MM.1S (cell line): ENCODE data around the gene TMEM168.

Source experiments
- DNase-seq: peaks from one replicate; pipeline ENCODE4 v3.0.0-alpha.2; 2015
- H2AFZ ChIP-seq: fragments of 300-600 bp; sonication (generic); 2 replicates; pipeline ENCODE4 v1.6.0; 2016; ENCODE audit warnings: antibody characterized with exemption, low read length
- H3F3A ChIP-seq: fragments of 300-600 bp; sonication (generic); 2 replicates; pipeline ENCODE4 v1.6.1; 2016; ENCODE audit warnings: mild to moderate bottlenecking, antibody characterized with exemption, low read length, moderate library complexity, mixed read lengths; ENCODE audit not compliant: insufficient read depth
- H3K27ac ChIP-seq: fragments of 300-600 bp; sonication (generic); 2 replicates; pipeline ENCODE4 v1.5.1; 2016; ENCODE audit warnings: mild to moderate bottlenecking, low read length
- H3K27me3 ChIP-seq: fragments of 300-600 bp; sonication (generic); replicated peaks from 2 replicates; pipeline ENCODE4 v1.6.0; 2016; ENCODE audit warnings: low read length; ENCODE audit not compliant: insufficient read depth
- H3K36me3 ChIP-seq: fragments of 300-600 bp; sonication (generic); replicated peaks from 2 replicates; pipeline ENCODE4 v1.6.1; 2016; ENCODE audit warnings: mild to moderate bottlenecking, low read length, mixed read lengths; ENCODE audit not compliant: insufficient read depth
- H3K4me1 ChIP-seq: fragments of 300-600 bp; sonication (generic); 2 replicates; pipeline ENCODE4 v1.6.1; 2016; ENCODE audit warnings: low read length, mixed read lengths
- H3K4me2 ChIP-seq: fragments of 300-600 bp; sonication (generic); 2 replicates; pipeline ENCODE4 v1.6.0; 2016; ENCODE audit warnings: low read depth, low read length
- H3K4me3 ChIP-seq: fragments of 300-600 bp; sonication (generic); 2 replicates; pipeline ENCODE4 v1.5.1; 2016; ENCODE audit warnings: low read length, mixed read lengths
- H3K79me2 ChIP-seq: fragments of 300-600 bp; sonication (generic); 2 replicates; pipeline ENCODE4 v1.6.1; 2016; ENCODE audit warnings: mixed run types, low read length, mixed read lengths
- H3K9ac ChIP-seq: fragments of 300-600 bp; sonication (generic); 2 replicates; pipeline ENCODE4 v1.6.1; 2016; ENCODE audit warnings: low read length, mixed read lengths
- H3K9me2 ChIP-seq: fragments of 300-600 bp; sonication (generic); replicated peaks from 2 replicates; pipeline ENCODE4 v1.6.1; 2016; ENCODE audit warnings: mild to moderate bottlenecking, low read length, mixed read lengths; ENCODE audit not compliant: insufficient read depth
- H3K9me3 ChIP-seq: fragments of 300-600 bp; sonication (generic); replicated peaks from 2 replicates; pipeline ENCODE4 v1.6.1; 2016; ENCODE audit warnings: mild to moderate bottlenecking, low read length, mixed read lengths; ENCODE audit not compliant: insufficient read depth
- H4K20me1 ChIP-seq: fragments of 300-600 bp; sonication (generic); 2 replicates; pipeline ENCODE4 v1.6.1; 2016; ENCODE audit warnings: mild to moderate bottlenecking, low read length, moderate library complexity, mixed read lengths; ENCODE audit not compliant: insufficient read depth
- EZH2 ChIP-seq: fragments of 300-600 bp; sonication (generic); optimal IDR thresholded peaks from 2 replicates; pipeline ENCODE3; 2017; ENCODE audit warnings: low read depth, mild to moderate bottlenecking, antibody characterized with exemption, low read length, mixed read lengths
- EZH2phosphoT487 ChIP-seq: fragments of 300-600 bp; sonication (generic); IDR thresholded peaks from 2 replicates; pipeline ENCODE4 v1.6.1; 2018; ENCODE audit warnings: antibody characterized with exemption, low read length
- TF ChIP-seq, protein P1 (sequence below): fragments of 300-600 bp; sonication (generic); IDR thresholded peaks from 2 replicates; pipeline ENCODE4 v1.5.1; 2016; ENCODE audit warnings: antibody characterized with exemption, low read length, mixed read lengths

Gene TMEM168

DNA sequence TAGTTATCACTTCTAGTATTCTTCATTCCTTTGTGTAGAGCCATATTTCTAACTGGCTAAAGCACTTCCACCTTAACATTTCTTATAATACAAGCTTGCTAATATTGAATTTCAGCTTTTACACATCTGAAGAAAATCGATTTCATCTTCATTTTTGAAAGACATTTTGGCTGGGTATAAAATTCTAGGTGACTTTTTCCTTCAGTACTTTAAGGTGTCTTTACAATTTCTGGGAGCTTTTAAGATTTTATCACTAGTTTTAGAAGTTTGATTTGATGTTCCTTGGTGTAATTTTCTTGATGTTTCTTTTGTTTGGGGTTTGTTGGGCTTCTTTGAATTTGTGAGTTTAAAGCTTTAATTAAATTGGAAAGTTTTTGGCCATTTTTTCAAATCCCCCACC, 38.5 kb upstream of the TMEM168 start:
- Histone ChIP-seq H3K9me2 (no peaks in the 10 kb centered on the region), H3K4me2 (no peak overlapping the region), H3K9ac (no peak overlapping the region), H3K27ac (no peak overlapping the region), H3K27me3 (no peaks in the 10 kb centered on the region), H2AFZ (no peak overlapping the region), H3K9me3 (no peaks in the 10 kb centered on the region), H3K4me3 (no peak overlapping the region), H3F3A (no peaks in the 10 kb centered on the region), H4K20me1 (no peaks in the 10 kb centered on the region), H3K79me2 (no peaks in the 10 kb centered on the region), H3K4me1 (no peaks in the 10 kb centered on the region), H3K36me3 (no peaks in the 10 kb centered on the region)
- DNase-seq, result no peak
- TF ChIP-seq, protein P1, sequence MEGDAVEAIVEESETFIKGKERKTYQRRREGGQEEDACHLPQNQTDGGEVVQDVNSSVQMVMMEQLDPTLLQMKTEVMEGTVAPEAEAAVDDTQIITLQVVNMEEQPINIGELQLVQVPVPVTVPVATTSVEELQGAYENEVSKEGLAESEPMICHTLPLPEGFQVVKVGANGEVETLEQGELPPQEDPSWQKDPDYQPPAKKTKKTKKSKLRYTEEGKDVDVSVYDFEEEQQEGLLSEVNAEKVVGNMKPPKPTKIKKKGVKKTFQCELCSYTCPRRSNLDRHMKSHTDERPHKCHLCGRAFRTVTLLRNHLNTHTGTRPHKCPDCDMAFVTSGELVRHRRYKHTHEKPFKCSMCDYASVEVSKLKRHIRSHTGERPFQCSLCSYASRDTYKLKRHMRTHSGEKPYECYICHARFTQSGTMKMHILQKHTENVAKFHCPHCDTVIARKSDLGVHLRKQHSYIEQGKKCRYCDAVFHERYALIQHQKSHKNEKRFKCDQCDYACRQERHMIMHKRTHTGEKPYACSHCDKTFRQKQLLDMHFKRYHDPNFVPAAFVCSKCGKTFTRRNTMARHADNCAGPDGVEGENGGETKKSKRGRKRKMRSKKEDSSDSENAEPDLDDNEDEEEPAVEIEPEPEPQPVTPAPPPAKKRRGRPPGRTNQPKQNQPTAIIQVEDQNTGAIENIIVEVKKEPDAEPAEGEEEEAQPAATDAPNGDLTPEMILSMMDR, result no peak
- TF ChIP-seq EZH2 (no peak), EZH2phosphoT487 (no peak)

GRCh38 chr7:112821345-112821744, 31.2 kb upstream of the TMEM168 start:
- no peaks in the 10 kb centered on the region for H3K36me3 ChIP-seq

DNA sequence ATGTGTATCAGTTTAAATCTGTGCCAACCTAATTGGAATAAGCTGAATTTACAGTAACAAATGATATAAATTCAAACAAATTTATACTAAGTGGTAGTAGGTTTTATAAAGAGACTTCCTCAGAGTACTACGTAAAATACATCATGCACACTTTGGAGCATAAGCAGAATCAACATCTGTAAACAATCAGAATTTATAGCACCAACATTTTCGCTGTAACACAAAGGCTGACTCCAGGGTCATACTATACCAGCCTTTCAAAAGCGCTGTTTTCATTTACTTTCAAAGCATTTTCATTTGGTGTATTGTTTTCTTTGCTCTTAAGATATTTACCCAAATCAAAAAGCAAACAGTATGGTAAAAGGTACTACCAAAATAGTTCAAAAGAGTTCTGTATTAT, 29.3 kb upstream of the TMEM168 start:
- no peak overlapping the region for H2AFZ ChIP-seq
- H4K20me1 ChIP-seq, result no peaks in the 10 kb centered on the region
- DNase-seq, result no peak
- TF ChIP-seq EZH2phosphoT487 (no peak), EZH2 (no peak)
- no peaks in the 10 kb centered on the region for H3F3A ChIP-seq
- no peaks in the 10 kb centered on the region for H3K4me1 ChIP-seq
- no peak overlapping the region for H3K27ac ChIP-seq
- no peak overlapping the region for H3K4me3 ChIP-seq
- no peak overlapping the region for H3K9ac ChIP-seq
- no peaks in the 10 kb centered on the region for H3K36me3 ChIP-seq
- no peak overlapping the region for H3K4me2 ChIP-seq
- H3K79me2 ChIP-seq, result no peaks in the 10 kb centered on the region
- no peaks in the 10 kb centered on the region for H3K9me3 ChIP-seq
- no peaks in the 10 kb centered on the region for H3K27me3 ChIP-seq
- H3K9me2 ChIP-seq, result no peaks in the 10 kb centered on the region

More at GRCh38 chr7:112821345-112821744, 31.2 kb upstream of the TMEM168 start:
- H3K27me3 ChIP-seq, result no peaks in the 10 kb centered on the region
- H3K4me3 ChIP-seq, result no peak overlapping the region
- H3K4me2 ChIP-seq, result no peak overlapping the region
- no peaks in the 10 kb centered on the region for H4K20me1 ChIP-seq
- no peak for DNase-seq
- no peaks in the 10 kb centered on the region for H3K79me2 ChIP-seq
- H3K4me1 ChIP-seq, result no peaks in the 10 kb centered on the region
- TF ChIP-seq EZH2phosphoT487 (no peak), EZH2 (no peak)
- TF ChIP-seq, protein P1, result no peak
- no peaks in the 10 kb centered on the region for H3F3A ChIP-seq
- H3K27ac ChIP-seq, result no peak overlapping the region
- H3K9ac ChIP-seq, result no peak overlapping the region
- H2AFZ ChIP-seq, result no peak overlapping the region
- H3K9me3 ChIP-seq, result no peaks in the 10 kb centered on the region
- no peaks in the 10 kb centered on the region for H3K9me2 ChIP-seq

DNA sequence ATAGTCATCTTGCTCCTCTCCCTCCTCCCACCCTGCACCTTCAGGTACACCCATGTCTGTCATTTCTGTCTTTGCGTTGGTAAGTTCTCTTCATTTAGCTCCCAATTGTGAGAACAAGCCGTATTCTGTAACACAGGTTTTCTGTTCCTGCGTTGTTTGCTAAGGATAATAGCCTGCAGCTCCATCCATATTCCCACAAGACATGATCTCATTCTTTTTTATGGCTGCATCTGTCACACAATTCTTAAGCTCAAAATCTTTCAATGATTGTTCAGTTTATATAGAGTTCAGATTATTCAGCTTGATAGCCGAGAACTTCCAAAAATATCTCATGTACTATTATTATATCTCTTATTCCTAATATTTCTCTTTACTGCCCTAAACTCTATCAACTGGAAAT, 16.0 kb upstream of the TMEM168 start:
- H3K4me3 ChIP-seq, result no peak overlapping the region
- H4K20me1 ChIP-seq, result no peaks in the 10 kb centered on the region
- no peaks in the 10 kb centered on the region for H3K4me1 ChIP-seq
- H3K9me2 ChIP-seq, result no peaks in the 10 kb centered on the region
- no peaks in the 10 kb centered on the region for H3K9me3 ChIP-seq
- H3F3A ChIP-seq, result no peaks in the 10 kb centered on the region
- H3K9ac ChIP-seq, result no peak overlapping the region
- no peak overlapping the region for H3K27ac ChIP-seq
- no peak overlapping the region for H3K4me2 ChIP-seq
- H3K36me3 ChIP-seq, result no peaks in the 10 kb centered on the region
- no peak for TF ChIP-seq EZH2
- TF ChIP-seq EZH2phosphoT487, result no peak
- TF ChIP-seq, protein P1, result no peak
- DNase-seq, result no peak
- no peaks in the 10 kb centered on the region for H3K27me3 ChIP-seq
- H3K79me2 ChIP-seq, result no peaks in the 10 kb centered on the region
- no peak overlapping the region for H2AFZ ChIP-seq
